Gastrocnemius medialis (tissue), 4 donors: ENCODE data around the gene ANXA3.

Experiments used
- CTCF ChIP-seq, 5 experiments: fragments of 450-650 bp in 3 of 5; fragments of 200-600 bp in 2 of 5; sonication (generic) in 2 of 5; IDR thresholded peaks in 4 of 5; conservative IDR thresholded peaks in 1 of 5; 1 replicate in 4 of 5; 2 replicates in 1 of 5; pipeline ENCODE4 v1.5.1; 2016 to 2019; ENCODE audit warnings: antibody characterized with exemption in 5 of 5, mild to moderate bottlenecking in 3 of 5, moderate library complexity in 3 of 5
- POLR2A ChIP-seq, 2 donors: fragments of 450-650 bp; IDR thresholded peaks; one replicate each; pipeline ENCODE4 v1.6.1; 2017; ENCODE audit warnings: antibody characterized with exemption in 2 of 2, mild to moderate bottlenecking in 2 of 2, moderate library complexity in 2 of 2

GRCh38 chr4:78645853-78646757, 94.5 kb downstream of the ANXA3 start:
- TF ChIP-seq CTCF (IDR thresholded peaks at IDR 0.05 in 4 of 5, conservative IDR thresholded peaks at IDR 0.05 in 1 of 5) (no peak), POLR2A (IDR thresholded peaks at IDR 0.05) (no peak)
